Stimulated activated CD8-positive, alpha-beta memory T cell treated with anti-CD3 and anti-CD28 coated beads, Interleukin-7, amount 100 ng/mL, for 1 hour (primary cell): ENCODE measurements around the gene SRD5A2.
"Not testable (repeated sequence)": the region's sequence is repeated elsewhere in the genome, so short reads cannot be mapped to it uniquely, and the experiment has no call there.

ENCODE experiments used
- DNase-seq, 2 donors: peaks; one replicate each; pipeline ENCODE4 v3.0.0-alpha.2; 2020; ENCODE audit warnings: low read depth in 2 of 2

The SRD5A2 gene

GRCh38 chr2:31534636-31535035 lies 46.1 kb downstream of the SRD5A2 start:
- DNase-seq: no peak

DNA sequence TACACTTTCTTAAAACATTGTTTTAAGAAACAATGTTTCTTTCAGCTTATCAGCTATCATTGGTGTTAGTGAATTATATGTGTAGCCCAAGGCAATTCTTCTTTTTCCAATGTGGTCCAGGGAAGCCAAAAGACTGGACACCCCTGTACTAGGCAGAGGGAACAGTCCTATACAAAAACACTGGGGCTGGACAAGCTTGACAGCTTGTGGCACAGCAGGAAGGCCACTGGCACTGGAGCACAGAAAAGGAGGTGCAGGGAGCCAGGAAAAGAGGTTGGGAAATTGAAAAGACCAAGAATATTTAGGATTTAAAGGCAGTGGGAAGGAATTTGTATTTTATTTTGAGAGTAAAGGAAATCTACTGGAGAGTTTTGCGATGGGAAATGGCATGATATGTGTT lies 47.7 kb downstream of the SRD5A2 start:
- DNase-seq: no peak

DNA sequence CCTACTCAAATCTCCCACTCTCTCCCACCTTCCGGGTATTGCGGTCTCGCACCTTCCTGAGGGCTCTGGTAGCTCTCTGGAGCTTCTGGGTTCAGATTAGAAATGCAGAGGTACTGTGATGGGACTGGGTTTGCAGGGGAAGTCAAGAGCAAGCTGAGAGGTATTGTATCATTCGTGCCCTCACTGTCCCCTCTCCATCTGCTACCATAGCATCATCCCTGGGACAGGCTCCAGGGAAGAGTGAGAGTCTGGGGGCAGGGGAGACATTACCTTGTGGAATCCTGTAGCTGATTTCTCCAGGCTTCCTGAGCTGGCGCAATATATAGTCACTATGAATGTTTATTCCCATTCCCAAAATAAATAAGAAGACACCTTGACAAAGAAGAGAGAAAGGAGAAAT lies 49.6 kb downstream of the SRD5A2 start:
- DNase-seq: no peak

- DNase-seq: no peak
These were observed 51.5 kb downstream of the SRD5A2 start for GRCh38 chr2:31529256-31529655.

DNA sequence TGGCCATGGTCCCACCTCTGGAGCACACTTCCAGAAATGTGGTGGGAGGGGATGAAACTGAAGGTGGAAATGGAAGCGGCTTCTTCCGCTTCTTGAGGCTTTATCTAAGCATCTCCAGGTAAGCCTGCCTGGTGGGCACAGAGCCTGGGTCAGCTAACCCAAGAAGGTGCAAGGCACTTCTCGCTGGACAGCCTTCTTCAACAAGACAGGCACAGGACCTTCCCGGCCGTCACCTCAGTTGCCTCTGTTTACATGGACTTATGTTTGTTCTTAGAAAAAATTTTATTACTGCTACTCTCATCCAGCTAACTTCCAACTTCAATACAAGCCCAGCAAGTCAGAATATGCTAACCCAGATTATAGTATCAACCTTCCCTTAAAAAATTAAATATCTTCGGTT lies 51.9 kb downstream of the SRD5A2 start:
- DNase-seq: no peak

DNA sequence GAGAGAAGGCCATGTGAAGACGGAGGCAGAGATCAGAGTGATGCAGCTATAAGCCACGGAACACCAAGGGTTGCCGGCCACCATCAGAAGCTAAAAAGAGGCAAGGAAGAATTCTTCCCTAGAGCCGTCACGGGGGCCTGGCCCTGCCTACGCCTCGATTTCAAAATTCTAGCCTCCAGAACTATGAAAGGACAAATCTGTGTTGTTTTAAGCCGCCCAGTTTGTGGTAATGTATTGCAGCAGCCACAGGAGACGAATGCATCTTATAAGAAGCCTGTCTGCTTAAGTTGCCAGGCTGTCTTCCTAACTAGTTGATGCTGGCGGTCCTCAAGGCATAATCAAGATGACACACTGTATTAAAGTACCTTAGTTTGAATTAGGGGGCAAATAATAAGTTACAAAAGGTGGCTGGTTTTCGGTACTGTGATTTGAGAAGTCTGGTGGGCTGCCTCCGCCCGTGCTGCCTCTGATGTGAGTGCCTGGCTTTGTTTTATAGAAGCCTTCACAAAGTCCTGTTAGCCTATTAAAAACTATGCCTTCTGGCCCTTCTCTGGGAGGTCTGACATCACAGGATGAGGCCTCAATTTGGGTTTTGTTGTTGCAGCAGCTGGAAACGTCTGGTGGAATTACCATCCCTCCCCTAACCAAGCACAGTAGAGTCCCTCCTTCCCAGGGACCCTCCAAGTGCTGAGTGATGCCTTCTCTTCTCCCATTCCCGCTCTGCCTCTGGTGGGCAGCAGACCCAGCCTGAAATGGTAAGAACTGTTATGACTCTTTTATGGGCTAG lies 53.6 kb downstream of the SRD5A2 start:
- DNase-seq: no peak

GRCh38 chr2:31525876-31526275 lies 54.9 kb downstream of the SRD5A2 start:
- DNase-seq: no peak

- no peak for DNase-seq
These were observed 56.1 kb downstream of the SRD5A2 start for GRCh38 chr2:31524592-31524991.

DNA sequence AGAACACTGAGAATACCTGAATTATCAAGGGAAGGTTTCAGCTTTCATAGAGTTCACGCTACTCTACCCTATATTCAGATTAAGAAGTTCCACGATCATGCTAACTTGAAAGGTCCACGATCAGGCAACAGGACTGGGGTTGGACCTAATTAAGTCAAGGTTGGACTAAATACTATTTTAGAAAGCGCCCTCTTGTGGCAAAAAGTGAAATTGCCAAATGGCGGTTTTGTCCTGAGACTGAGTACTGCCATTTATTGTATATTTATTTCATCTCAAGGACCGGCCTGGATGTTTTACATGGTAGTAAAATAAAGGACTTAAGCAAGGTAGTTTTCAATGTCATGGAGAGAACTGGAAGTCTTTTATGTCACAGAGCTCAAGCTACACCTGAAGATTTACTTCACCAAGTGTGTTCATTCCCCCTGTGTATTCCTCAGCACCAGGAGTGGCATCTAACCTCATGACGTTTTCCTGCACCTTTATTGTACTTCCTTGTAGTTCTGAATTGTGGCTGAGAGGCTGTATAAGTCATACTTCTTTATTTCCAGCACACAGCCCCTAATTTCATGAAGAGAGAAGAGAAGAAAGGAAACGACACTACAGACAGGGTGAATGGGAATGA lies 56.8 kb downstream of the SRD5A2 start:
- DNase-seq: peak in 1 of 2 donors; percentile 13

- DNase-seq: no peak
These were observed 58.0 kb downstream of the SRD5A2 start for GRCh38 chr2:31522786-31523185.

DNA sequence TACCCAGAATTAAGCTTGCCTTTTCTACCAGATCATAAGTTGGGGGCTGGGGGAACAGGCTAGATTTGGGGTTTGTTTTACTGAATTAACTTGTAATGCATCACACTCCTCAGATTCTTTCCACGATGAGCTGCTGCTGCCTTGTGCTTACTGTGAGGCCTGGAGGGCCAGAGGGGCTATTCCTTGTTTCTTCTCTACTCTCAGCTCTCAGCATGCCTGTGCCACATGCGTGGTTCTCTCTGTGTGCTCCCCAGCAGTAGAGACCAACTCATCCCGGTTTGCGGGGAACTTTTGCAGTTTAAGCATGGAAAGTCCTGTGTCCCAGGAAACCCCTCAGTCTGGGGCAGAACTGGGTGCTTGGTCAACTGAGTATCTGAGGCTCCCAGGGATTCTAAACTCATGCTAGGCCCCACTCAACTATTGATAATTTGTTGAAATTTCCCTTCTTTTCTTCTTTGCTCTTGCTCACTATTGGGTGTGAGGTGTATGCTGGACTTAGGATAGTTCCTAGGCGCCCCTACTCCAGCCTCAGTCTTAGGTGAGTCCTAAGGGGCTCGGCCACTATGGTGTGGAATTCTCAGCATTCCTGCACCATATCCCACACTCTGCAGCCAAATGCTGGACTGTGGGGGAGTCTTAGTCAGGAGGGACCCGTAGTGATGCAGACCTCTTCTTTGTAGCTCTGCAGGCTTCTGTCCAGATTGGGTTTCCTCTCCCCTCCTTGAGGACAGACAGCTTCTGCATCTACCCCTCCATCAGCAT lies 63.1 kb downstream of the SRD5A2 start:
- no peak for DNase-seq

DNA sequence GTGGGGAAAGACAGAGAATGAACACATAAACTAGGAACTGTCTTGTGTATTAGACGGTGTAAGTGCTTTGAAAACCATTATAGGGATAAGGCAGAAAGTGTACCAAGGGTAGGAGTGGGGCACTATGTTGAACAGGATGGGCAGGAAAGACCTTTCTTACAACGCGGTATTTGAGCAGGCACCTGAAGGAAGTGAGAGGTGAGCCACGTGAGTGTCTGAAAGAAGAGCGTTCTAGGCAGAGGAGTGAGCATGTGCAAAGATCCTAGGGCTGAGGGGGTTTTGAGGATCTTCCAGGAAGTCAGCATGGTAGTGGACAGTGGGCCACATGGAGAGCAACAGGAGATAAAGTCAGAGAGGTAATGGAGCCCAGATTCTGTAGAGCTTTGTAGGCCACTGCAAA lies 65.2 kb downstream of the SRD5A2 start:
- no peak for DNase-seq

DNA sequence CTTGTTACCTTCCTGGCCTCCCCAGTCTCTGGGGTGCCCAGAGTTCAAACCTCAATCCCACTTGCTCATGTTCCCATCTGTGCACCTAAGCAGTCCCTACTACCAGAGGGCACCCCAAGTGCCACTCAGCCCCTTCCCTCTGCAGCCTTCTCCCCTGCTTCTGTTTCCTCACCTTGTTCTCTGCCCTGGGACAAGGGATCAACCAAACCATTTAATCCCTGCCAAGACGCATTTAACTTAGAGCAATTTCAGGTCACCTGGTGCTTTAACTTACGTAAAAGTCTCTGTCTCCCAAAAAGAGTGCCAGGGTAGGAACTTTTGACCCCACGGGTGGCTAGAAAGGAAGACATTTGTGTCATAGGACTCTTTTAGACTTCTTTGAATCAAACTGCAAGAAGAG lies 67.2 kb downstream of the SRD5A2 start:
- DNase-seq: no peak

DNA sequence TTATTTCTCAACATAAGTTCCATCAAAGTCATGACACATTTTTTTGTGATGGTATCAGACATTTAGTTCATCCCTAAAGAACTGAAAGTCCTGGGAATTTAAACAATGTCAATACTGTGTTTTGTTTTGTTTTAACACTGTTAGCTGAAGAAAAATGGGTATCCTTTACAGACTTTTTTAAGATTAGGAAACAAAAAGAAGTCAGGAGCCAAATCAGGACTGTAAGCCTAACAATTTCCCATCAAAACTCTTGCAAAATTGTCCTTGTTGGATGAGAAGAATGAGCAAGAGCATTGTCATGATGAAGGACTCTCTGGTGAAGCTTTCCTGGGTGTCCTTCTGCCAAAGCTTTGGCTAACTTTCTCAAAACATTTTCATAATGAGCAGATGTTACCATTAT lies 69.4 kb downstream of the SRD5A2 start:
- no peak for DNase-seq

- no peak for DNase-seq
These were observed 75.6 kb downstream of the SRD5A2 start for GRCh38 chr2:31505111-31505510.

GRCh38 chr2:31504311-31504710 lies 76.4 kb downstream of the SRD5A2 start:
- DNase-seq: no peak

GRCh38 chr2:31496451-31496874 lies 84.3 kb downstream of the SRD5A2 start:
- DNase-seq: not testable (repeated sequence)

- DNase-seq: not testable (repeated sequence)
These were observed 91.4 kb downstream of the SRD5A2 start for GRCh38 chr2:31489339-31489738.

- DNase-seq: no peak
These were observed 97.5 kb downstream of the SRD5A2 start for GRCh38 chr2:31483246-31483645.

- no peak for DNase-seq
These were observed 104.1 kb downstream of the SRD5A2 start for GRCh38 chr2:31476511-31477180.

DNA sequence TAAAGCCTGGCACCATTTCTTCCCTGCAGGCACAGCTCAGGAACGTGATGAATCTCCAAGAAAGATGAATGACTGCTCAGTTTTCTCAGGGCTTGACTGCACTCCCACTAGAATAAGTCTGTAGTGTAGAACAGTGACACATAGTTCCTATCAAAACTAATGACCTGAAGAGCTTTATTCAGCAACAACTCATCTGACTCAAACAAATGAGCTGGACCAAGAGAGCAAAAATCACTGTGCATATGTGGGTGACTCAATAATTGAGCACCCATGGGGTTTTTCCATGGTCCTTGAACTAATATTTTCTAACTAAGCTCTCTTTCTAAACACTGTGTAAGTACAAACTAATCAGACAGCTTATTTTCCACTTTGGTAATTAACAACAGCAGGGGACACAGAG lies 105.0 kb downstream of the SRD5A2 start:
- no peak for DNase-seq

GRCh38 chr2:31474296-31474695 lies 106.4 kb downstream of the SRD5A2 start:
- DNase-seq: no peak
